ENCODE results near the gene CRTC2. TPM values are rescaled to one million over a fixed set of nuclear protein-coding genes. Genes with fewer than 3 reads are reported as not detected.

The CRTC2 gene
- total and polyA plus RNA-seq, 2 of the 4 experiments (the other 2 are of a cell fraction) = 2.7 to 20.1 TPM

GRCh38 chr1:153954826-153955225 lies 3.6 kb downstream of the CRTC2 start:
- POLR2A ChIA-PET (ENCODE audit: unreplicated experiment) = no interaction called here
- Histone ChIP-seq H2BK5ac (ENCODE audit: low read depth, low read length, poor library complexity, severe bottlenecking) (no peak overlapping the region), H3K36me3 (ENCODE audit: control insufficient read depth, insufficient read depth, low read length) (peaks cover 40% of the 10 kb centered on the region), H3K9me3 (ENCODE audit: control insufficient read depth, insufficient read depth, low read length) (no peaks in the 10 kb centered on the region), H3K27ac (ENCODE audit: insufficient read depth, low read length) (no peak overlapping the region), H2AFZ (replicated peaks; ENCODE audit: low read length, poor library complexity) (no peak overlapping the region), H3K79me1 (ENCODE audit: low read depth in 1 of 2, low read length in 2 of 2) (peaks cover 24 to 65% of the 10 kb centered on the region in 2 experiments), H2BK20ac (ENCODE audit: low read depth, low read length) (no peak overlapping the region), H2BK120ac (ENCODE audit: low read depth, low read length) (no peak overlapping the region), H3K27me3 (ENCODE audit: control insufficient read depth, insufficient read depth, low read length) (no peaks in the 10 kb centered on the region), H3K9ac (ENCODE audit: low read depth, low read length) (no peak overlapping the region), H3K14ac (replicated peaks; ENCODE audit: low read depth, low read length) (no peak overlapping the region), H3K9me1 (ENCODE audit: insufficient read depth, low read length) (peaks cover 14% of the 10 kb centered on the region; the same call in 1 of the 2 replicates), H4K20me1 (ENCODE audit: insufficient read depth, low read length) (peaks cover 41% of the 10 kb centered on the region), H3K23ac (ENCODE audit: low read depth, low read length) (no peak overlapping the region), H4K5ac (ENCODE audit: low read depth, low read length) (no peak overlapping the region), H2AK9ac (replicated peaks; ENCODE audit: low read depth, low read length, poor library complexity) (no peak overlapping the region), H4K91ac (ENCODE audit: insufficient read depth, low read depth, low read length) (no peak overlapping the region), H2BK15ac (ENCODE audit: low read depth, low read length) (no peak overlapping the region), H3K4me3 (ENCODE audit: insufficient read depth, low read depth, low read length) (no peak overlapping the region), H3K4ac (ENCODE audit: low read depth, low read length) (no peak overlapping the region), H4K8ac (ENCODE audit: low read depth in 2 of 2, low read length in 2 of 2) (no peak overlapping the region), H2AK5ac (ENCODE audit: low read depth, low read length) (no peak overlapping the region), H3K56ac (ENCODE audit: extremely low read depth, insufficient read depth, low read length) (no peak overlapping the region), H3K4me1 (ENCODE audit: control insufficient read depth, insufficient read depth, low read length) (peaks cover 11% of the 10 kb centered on the region; the same call in 1 of the 2 replicates), H3K4me2 (ENCODE audit: low read depth, low read length) (no peak overlapping the region), H3K18ac (ENCODE audit: low read depth, low read length) (no peak overlapping the region)
- dilution Hi-C loops (cut with HindIII; ENCODE audit: low sequenced_read_pairs, unreplicated experiment) (no loop called here), intact Hi-C loops (cut with micrococcal nuclease) (no loop called here), in situ Hi-C loops (cut with MboI; ENCODE audit: low sequenced_read_pairs) (loop anchor here (25.0 kb wide), 1 partner anchor 418 kb away; the partner anchor contains the start of genes S100A3, S100A4, S100A5 and S100A6)
- no CpG with 5 or more reads among the region's 10 CpGs for WGBS, 2 experiments (ENCODE audit: extremely low coverage in 2 of 2, insufficient read length in 1 of 2)
- ATAC-seq (ENCODE audit: low read depth) (no peak), DNase-seq (no peak)
- TF ChIP-seq CTCF (conservative IDR thresholded peaks at IDR 0.05; ENCODE audit: low read depth, low read length) = no peak
- no peak for TF ChIP-seq POLR2A (IDR thresholded peaks at IDR 0.05; ENCODE audit: low read depth, low read length)
- TF ChIP-seq MXI1 (IDR thresholded peaks at IDR 0.05; ENCODE audit: borderline replicate concordance, low read depth, low read length) = no peak
- TF ChIP-seq USF2 (IDR thresholded peaks at IDR 0.05; ENCODE audit: low read depth, low read length) = no peak
- TF ChIP-seq BHLHE40 (IDR thresholded peaks at IDR 0.05; ENCODE audit: low read depth, low read length) = no peak
- no peak for TF ChIP-seq MAZ (IDR thresholded peaks at IDR 0.05; ENCODE audit: borderline replicate concordance, low read depth, low read length)
- TF ChIP-seq NFE2L2 (IDR thresholded peaks at IDR 0.05; ENCODE audit: low read depth, low read length) = no peak
- TF ChIP-seq ELK1 (IDR thresholded peaks at IDR 0.05; ENCODE audit: borderline replicate concordance, low read depth, low read length) = no peak
- TF ChIP-seq FOS (IDR thresholded peaks at IDR 0.05; ENCODE audit: low read depth, low read length) = no peak
- no peak for TF ChIP-seq MAFK (IDR thresholded peaks at IDR 0.05; ENCODE audit: low read depth, low read length)
- TF ChIP-seq CHD1 (IDR thresholded peaks at IDR 0.05; ENCODE audit: low read depth, low read length) = no peak
- TF ChIP-seq RCOR1 (IDR thresholded peaks at IDR 0.05; ENCODE audit: insufficient replicate concordance, low read length) = no peak
- no peak for TF ChIP-seq RFX5 (IDR thresholded peaks at IDR 0.05; ENCODE audit: low read depth, low read length)
- no peak for TF ChIP-seq RAD21 (IDR thresholded peaks at IDR 0.05; ENCODE audit: low read length)
- CTCF ChIA-PET = no interaction called here
- BruUV-seq (replicated peaks) = no TSS peak

Data from IMR-90 (cell line).